ENCODE results near the gene GRK5.

DNA sequence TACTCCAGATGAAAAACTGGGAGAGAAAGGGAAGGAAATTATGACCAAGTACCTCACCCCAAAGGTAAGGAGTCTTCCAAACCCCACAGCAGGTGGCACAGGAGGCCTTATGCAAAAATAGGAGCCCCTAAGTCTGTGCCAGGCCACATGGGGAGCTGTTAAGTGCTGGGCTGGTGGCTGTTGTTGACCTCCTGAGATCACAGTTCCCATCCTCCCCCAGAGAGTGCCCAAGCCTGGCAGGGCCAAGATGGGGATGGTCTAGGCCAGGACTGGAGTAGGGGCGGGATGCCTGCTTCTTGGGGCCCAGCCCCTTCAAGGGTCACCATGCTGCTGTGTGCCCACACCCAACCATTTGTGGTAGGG lies 189.3 kb downstream of the GRK5 start:
- TF ChIP-seq CTCF (IDR thresholded peaks at IDR 0.05), result no peak
- TF ChIP-seq POLR2A (IDR thresholded peaks at IDR 0.05), result no peak

Measured in lower leg skin (tissue), 3 donors.